Astrocyte (in vitro differentiated cells and primary cell): Measurements from ENCODE around the gene MICALL1. TPM values are rescaled to one million over a fixed set of nuclear protein-coding genes. Genes with fewer than 3 reads are reported as not detected.

Source experiments
- DNase-seq: peaks from one replicate; pipeline ENCODE4 v3.0.0-alpha.2; 2010; ENCODE audit warnings: low read depth
- FAIRE-seq: peaks from 2 replicates; lab custom pipeline; 2011; peaks lifted over from hg19 to GRCh38; lab: Jason Lieb, UNC
- H2AFZ ChIP-seq: 2 replicates; pipeline ENCODE4 v1.6.0; 2012; ENCODE audit warnings: low read depth, low read length, inconsistent platforms
- H3K27ac ChIP-seq: 2 replicates; pipeline ENCODE4 v1.5.1; 2011; ENCODE audit warnings: low read depth, low read length, inconsistent platforms
- H3K27me3 ChIP-seq: 2 replicates; pipeline ENCODE4 v1.6.0; 2011; ENCODE audit warnings: low read length, inconsistent platforms; ENCODE audit not compliant: insufficient read depth
- H3K36me3 ChIP-seq: 2 replicates; pipeline ENCODE4 v1.5.1; 2011; ENCODE audit warnings: low read length, inconsistent platforms; ENCODE audit not compliant: insufficient read depth
- H3K4me1 ChIP-seq: 2 replicates; pipeline ENCODE4 v1.5.1; 2011; ENCODE audit warnings: low read length, inconsistent platforms; ENCODE audit not compliant: insufficient read depth
- H3K4me2 ChIP-seq: 2 replicates; pipeline ENCODE4 v1.6.0; 2012; ENCODE audit warnings: low read length, inconsistent platforms
- H3K4me3 ChIP-seq: 2 replicates; pipeline ENCODE4 v1.5.1; 2011; ENCODE audit warnings: low read depth, mild to moderate bottlenecking, low read length, inconsistent platforms; ENCODE audit not compliant: insufficient read depth
- H3K79me2 ChIP-seq: 2 replicates; pipeline ENCODE4 v1.6.0; 2012; ENCODE audit warnings: mild to moderate bottlenecking, low read length, inconsistent platforms; ENCODE audit not compliant: insufficient read depth
- H3K9ac ChIP-seq: 2 replicates; pipeline ENCODE4 v1.6.0; 2012; ENCODE audit warnings: mild to moderate bottlenecking, low read length, inconsistent platforms
- H3K9me3 ChIP-seq: 2 replicates; pipeline ENCODE4 v1.5.1; 2012; ENCODE audit warnings: low read depth, mild to moderate bottlenecking, low read length, inconsistent platforms; ENCODE audit not compliant: insufficient read depth
- H4K20me1 ChIP-seq: 2 replicates; pipeline ENCODE4 v1.6.0; 2012; ENCODE audit warnings: low read length, inconsistent platforms; ENCODE audit not compliant: insufficient read depth
- H3K27ac Mint-ChIP-seq: one replicate; pipeline ENCODE4 v1.8.0; 2021; ENCODE audit warnings: mild to moderate bottlenecking, mixed read lengths; ENCODE audit not compliant: unreplicated experiment
- H3K27me3 Mint-ChIP-seq: one replicate; pipeline ENCODE4 v1.8.0; 2021; ENCODE audit warnings: low read depth, mixed read lengths; ENCODE audit not compliant: unreplicated experiment
- H3K36me3 Mint-ChIP-seq: one replicate; pipeline ENCODE4 v1.8.0; 2021; ENCODE audit warnings: low read depth, mixed read lengths; ENCODE audit not compliant: unreplicated experiment
- H3K4me1 Mint-ChIP-seq: one replicate; pipeline ENCODE4 v1.8.0; 2021; ENCODE audit warnings: low read depth, mixed read lengths; ENCODE audit not compliant: unreplicated experiment
- H3K4me3 Mint-ChIP-seq: one replicate; pipeline ENCODE4 v1.8.0; 2021; ENCODE audit warnings: mild to moderate bottlenecking, moderate library complexity, mixed read lengths; ENCODE audit not compliant: unreplicated experiment
- H3K9me3 Mint-ChIP-seq: one replicate; pipeline ENCODE4 v1.8.0; 2021; ENCODE audit warnings: mild to moderate bottlenecking, mixed read lengths; ENCODE audit not compliant: unreplicated experiment
- EZH2 ChIP-seq: IDR thresholded peaks from 2 replicates; pipeline ENCODE4 v1.6.1; 2012; ENCODE audit warnings: mild to moderate bottlenecking, low read length, inconsistent platforms; ENCODE audit not compliant: insufficient read depth
- total RNA-seq: library from RNA; stranded (reverse); gene quantifications from 2 replicates; pipeline ENCODE4 v1.2.1, GENCODE V29; 2021
- TF ChIP-seq, protein P1 (sequence below): IDR thresholded peaks from 2 replicates; pipeline ENCODE4 v1.5.1; 2011; ENCODE audit warnings: low read depth, mild to moderate bottlenecking, inconsistent platforms, low read length, moderate library complexity; ENCODE audit not compliant: insufficient read depth

Gene MICALL1
- total RNA-seq, 1 donor from 2014 or later = 131 TPM

DNA sequence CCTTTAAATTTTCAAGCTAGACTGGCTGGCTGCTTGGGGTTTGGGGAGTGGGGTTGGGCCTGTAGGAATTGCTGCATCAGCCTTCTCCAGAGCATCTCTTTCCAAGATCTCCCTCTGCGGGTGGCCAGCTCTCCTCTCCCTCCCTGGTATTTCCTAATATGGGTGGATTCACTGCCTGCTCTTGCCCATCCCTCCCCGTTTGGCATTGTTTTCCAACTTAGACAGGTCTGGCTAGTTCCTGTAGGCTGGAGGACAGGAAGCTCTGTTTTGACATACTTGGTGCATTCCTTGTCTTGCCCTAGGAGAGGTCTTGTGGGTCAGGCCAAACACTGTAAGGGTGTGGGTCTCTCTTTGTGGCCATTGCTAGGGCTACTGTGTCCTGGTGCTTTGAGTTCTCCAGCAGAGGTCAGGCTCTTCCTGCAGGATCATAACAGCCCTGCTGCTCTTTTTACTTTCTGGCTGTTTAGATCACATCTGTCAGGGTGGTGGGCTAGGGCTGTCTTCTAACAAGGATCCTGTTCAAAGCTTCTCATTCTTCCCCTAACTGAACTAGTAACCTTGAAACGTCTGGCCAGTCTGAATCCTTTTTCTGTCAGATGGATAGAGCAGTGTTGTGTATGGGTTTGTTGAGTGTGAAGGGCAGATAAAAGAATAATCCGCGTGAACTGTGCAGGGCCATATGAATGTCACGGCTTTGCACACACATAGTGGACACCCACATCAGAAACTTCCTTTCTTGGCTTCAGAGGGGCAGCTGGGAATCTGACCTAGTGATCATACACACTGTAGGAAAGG lies 18.3 kb upstream of the MICALL1 start:
- Histone ChIP-seq H3K36me3 (peaks cover 21% of the 10 kb centered on the region), H3K4me3 (no peak overlapping the region), H3K9ac (no peak overlapping the region), H3K27me3 (no peaks in the 10 kb centered on the region), H3K9me3 (no peaks in the 10 kb centered on the region), H3K4me1 (peaks cover 10% of the 10 kb centered on the region), H4K20me1 (peaks cover 30% of the 10 kb centered on the region), H3K4me2 (peak overlapping the region; percentile 40), H3K27ac (no peak overlapping the region), H3K79me2 (peaks cover 28% of the 10 kb centered on the region), H2AFZ (no peak overlapping the region)
- peak; percentile 68 for DNase-seq
- peaks cover 27% of the 10 kb centered on the region for H3K4me1 Mint-ChIP-seq
- H3K4me3 Mint-ChIP-seq = peak overlapping the region; percentile 5
- H3K27ac Mint-ChIP-seq = peak overlapping the region; percentile 36
- H3K36me3 Mint-ChIP-seq = peaks cover 21% of the 10 kb centered on the region
- TF ChIP-seq, protein P1, sequence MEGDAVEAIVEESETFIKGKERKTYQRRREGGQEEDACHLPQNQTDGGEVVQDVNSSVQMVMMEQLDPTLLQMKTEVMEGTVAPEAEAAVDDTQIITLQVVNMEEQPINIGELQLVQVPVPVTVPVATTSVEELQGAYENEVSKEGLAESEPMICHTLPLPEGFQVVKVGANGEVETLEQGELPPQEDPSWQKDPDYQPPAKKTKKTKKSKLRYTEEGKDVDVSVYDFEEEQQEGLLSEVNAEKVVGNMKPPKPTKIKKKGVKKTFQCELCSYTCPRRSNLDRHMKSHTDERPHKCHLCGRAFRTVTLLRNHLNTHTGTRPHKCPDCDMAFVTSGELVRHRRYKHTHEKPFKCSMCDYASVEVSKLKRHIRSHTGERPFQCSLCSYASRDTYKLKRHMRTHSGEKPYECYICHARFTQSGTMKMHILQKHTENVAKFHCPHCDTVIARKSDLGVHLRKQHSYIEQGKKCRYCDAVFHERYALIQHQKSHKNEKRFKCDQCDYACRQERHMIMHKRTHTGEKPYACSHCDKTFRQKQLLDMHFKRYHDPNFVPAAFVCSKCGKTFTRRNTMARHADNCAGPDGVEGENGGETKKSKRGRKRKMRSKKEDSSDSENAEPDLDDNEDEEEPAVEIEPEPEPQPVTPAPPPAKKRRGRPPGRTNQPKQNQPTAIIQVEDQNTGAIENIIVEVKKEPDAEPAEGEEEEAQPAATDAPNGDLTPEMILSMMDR = peak; percentile 42
- no peak for TF ChIP-seq EZH2
- H3K9me3 Mint-ChIP-seq = no peaks in the 10 kb centered on the region
- H3K27me3 Mint-ChIP-seq = no peaks in the 10 kb centered on the region
- peak; percentile 26 for FAIRE-seq

DNA sequence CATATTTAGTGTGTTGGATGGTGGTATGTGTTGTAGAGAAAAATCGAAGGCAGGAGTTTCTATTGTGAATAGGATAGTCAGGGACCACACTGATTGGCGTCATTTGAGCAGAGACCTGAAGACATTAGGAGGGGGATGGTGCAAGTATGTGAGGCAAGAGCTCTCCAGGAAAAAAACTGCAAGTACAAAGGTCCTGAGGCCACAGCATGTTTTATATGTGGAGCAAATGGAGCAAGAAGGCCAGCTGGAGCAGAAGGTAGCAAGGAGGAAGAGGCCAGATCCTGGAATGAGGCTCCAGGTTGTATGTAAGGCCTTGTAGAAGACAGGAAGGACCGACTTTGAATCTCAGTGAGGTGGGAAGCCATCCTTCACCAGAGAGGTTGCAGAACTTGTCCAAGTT lies 14.2 kb upstream of the MICALL1 start:
- H3K4me2 ChIP-seq = no peak overlapping the region
- H3K36me3 ChIP-seq = peaks cover 19% of the 10 kb centered on the region
- Mint-ChIP-seq H3K27me3 (no peaks in the 10 kb centered on the region), H3K4me1 (peaks cover 54% of the 10 kb centered on the region), H3K9me3 (no peaks in the 10 kb centered on the region), H3K4me3 (no peak overlapping the region), H3K27ac (no peak overlapping the region), H3K36me3 (peaks cover 19% of the 10 kb centered on the region)
- no peak overlapping the region for H3K4me3 ChIP-seq
- DNase-seq (no peak), FAIRE-seq (no peak)
- H3K4me1 ChIP-seq = peaks cover 15% of the 10 kb centered on the region
- TF ChIP-seq, protein P1 = no peak
- TF ChIP-seq EZH2 = no peak
- peaks cover 10% of the 10 kb centered on the region for H4K20me1 ChIP-seq
- no peaks in the 10 kb centered on the region for H3K9me3 ChIP-seq
- no peak overlapping the region for H3K9ac ChIP-seq
- H3K27me3 ChIP-seq = no peaks in the 10 kb centered on the region
- H2AFZ ChIP-seq = no peak overlapping the region
- H3K27ac ChIP-seq = no peak overlapping the region
- H3K79me2 ChIP-seq = no peaks in the 10 kb centered on the region
